HEK293 (cell line): Measurements from ENCODE around the gene CEPT1.

Experiments
- CTCF ChIA-PET: fragments of 350-600 bp; formaldehyde crosslinking; extraction: SDS; loops from one replicate; lab custom pipeline; 2021; ENCODE audit warnings: antibody characterized with exemption; lab: Yijun Ruan, JAX
- POLR2A ChIA-PET: fragments of 300-600 bp; formaldehyde crosslinking; extraction: SDS; loops from one replicate; lab custom pipeline; 2020; ENCODE audit warnings: antibody characterized with exemption, inconsistent platforms; lab: Yijun Ruan, JAX
- H3K27ac ChIP-seq: fragments of 200-500 bp; sonication (Bioruptor generic); 2 replicates; pipeline ENCODE4 v1.5.1; 2014; ENCODE audit warnings: low read depth, low read length, control low read depth, inconsistent platforms; ENCODE audit errors: extremely low read depth
- H3K36me3 ChIP-seq, 2 experiments: fragments of 200-500 bp in 1 of 2; sonication (Bioruptor generic) in 1 of 2; 1 replicate in 1 of 2; 2 replicates in 1 of 2; pipeline ENCODE4 v1.5.1; 2014 to 2017; ENCODE audit warnings: inconsistent platforms in 2 of 2, low read length in 2 of 2; ENCODE audit not compliant: control insufficient read depth in 2 of 2, insufficient read depth in 1 of 2
- H3K4me1 ChIP-seq: fragments of 200-500 bp; sonication (Bioruptor generic); 2 replicates; pipeline ENCODE4 v1.5.1; 2014; ENCODE audit warnings: mild to moderate bottlenecking, low read length, inconsistent platforms; ENCODE audit not compliant: control insufficient read depth, insufficient read depth
- H3K4me3 ChIP-seq: 2 replicates; pipeline ENCODE4 v1.5.1; 2011; ENCODE audit warnings: low read depth, mild to moderate bottlenecking, control low read depth, low read length, moderate library complexity
- H3K9me3 ChIP-seq: fragments of 200-500 bp; sonication (Bioruptor generic); 2 replicates; pipeline ENCODE4 v1.5.1; 2014; ENCODE audit warnings: low read depth, low read length, inconsistent platforms; ENCODE audit not compliant: control insufficient read depth, insufficient read depth
- SCRT2 ChIP-seq: fragments of 450-650 bp; formaldehyde crosslinking; IDR thresholded peaks from 2 replicates; pipeline ENCODE4 v1.5.1; 2016; ENCODE audit warnings: missing biosample characterization, missing genetic modification characterization
- YY1 ChIP-seq: fragments of 450-650 bp; formaldehyde crosslinking; IDR thresholded peaks from 2 replicates; pipeline ENCODE4 v1.5.1; 2018; ENCODE audit warnings: missing biosample characterization, missing genetic modification characterization
- ZBTB1 ChIP-seq: fragments of 450-650 bp; formaldehyde crosslinking; IDR thresholded peaks from 2 replicates; pipeline ENCODE4 v1.5.1; 2016; ENCODE audit warnings: missing biosample characterization, missing genetic modification characterization
- ZFP37 ChIP-seq: fragments of 450-650 bp; formaldehyde crosslinking; IDR thresholded peaks from 2 replicates; pipeline ENCODE4 v1.5.1; 2016; ENCODE audit warnings: missing biosample characterization, missing genetic modification characterization
- ZNF274 ChIP-seq, 2 experiments: fragments of 200-500 bp in 1 of 2; fragments of 450-650 bp in 1 of 2; sonication (Bioruptor generic) in 1 of 2; formaldehyde crosslinking in 1 of 2; IDR thresholded peaks; 2 replicates each; pipeline versions ENCODE4 v1.5.1 to v1.6.1; 2014 to 2016; ENCODE audit warnings: borderline replicate concordance in 1 of 2, inconsistent platforms in 1 of 2, low read length in 1 of 2, missing biosample characterization in 1 of 2, missing genetic modification characterization in 1 of 2
- ZNF433 ChIP-seq: fragments of 450-650 bp; formaldehyde crosslinking; IDR thresholded peaks from 2 replicates; pipeline ENCODE4 v1.5.1; 2016; ENCODE audit warnings: missing biosample characterization, missing genetic modification characterization, low read depth
- ZNF544 ChIP-seq: fragments of 450-650 bp; formaldehyde crosslinking; IDR thresholded peaks from 2 replicates; pipeline ENCODE4 v1.5.0; 2017; ENCODE audit warnings: missing biosample characterization, missing genetic modification characterization
- ZNF670 ChIP-seq: fragments of 450-650 bp; formaldehyde crosslinking; IDR thresholded peaks from 2 replicates; pipeline ENCODE4 v1.5.1; 2016; ENCODE audit warnings: missing biosample characterization, missing genetic modification characterization, low read depth
- ZNF747 ChIP-seq: fragments of 450-650 bp; formaldehyde crosslinking; IDR thresholded peaks from 2 replicates; pipeline ENCODE4 v1.5.1; 2016; ENCODE audit warnings: missing biosample characterization, missing genetic modification characterization
- ZNF792 ChIP-seq: fragments of 450-650 bp; formaldehyde crosslinking; IDR thresholded peaks from 2 replicates; pipeline ENCODE4 v1.5.1; 2016; ENCODE audit warnings: missing biosample characterization, missing genetic modification characterization
- TF ChIP-seq, protein P1 (sequence below): fragments of 450-650 bp; IDR thresholded peaks from 2 replicates; pipeline ENCODE4 v1.5.1; 2018; ENCODE audit warnings: missing biosample characterization, mild to moderate bottlenecking, missing genetic modification characterization
- TF ChIP-seq, protein P2 (sequence below): fragments of 450-650 bp; formaldehyde crosslinking; IDR thresholded peaks from 2 replicates; pipeline ENCODE4 v1.5.1; 2017; ENCODE audit warnings: missing biosample characterization, missing genetic modification characterization

The CEPT1 gene

DNA sequence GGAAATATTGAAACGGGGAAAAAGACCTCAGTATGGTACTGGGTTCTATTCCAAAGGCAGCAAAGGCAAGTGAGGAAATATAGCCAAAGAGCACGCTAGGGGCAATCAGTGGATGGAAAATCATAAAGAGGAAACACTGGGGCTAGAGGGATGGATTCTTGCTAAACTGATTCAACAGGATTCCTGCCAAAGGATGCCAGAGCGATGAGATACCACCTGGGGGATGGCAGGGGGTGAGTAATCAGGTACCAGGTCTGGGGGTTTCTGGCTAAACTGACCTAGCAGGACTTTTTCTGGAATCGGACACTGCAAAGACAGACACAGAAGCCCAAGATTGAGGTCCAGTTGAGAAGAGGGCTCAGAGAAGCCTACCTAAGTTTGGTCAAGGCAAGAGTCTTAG, 94.2 kb downstream of the CEPT1 start:
- TF ChIP-seq ZNF747 (tag by site-specific recombination) (no peak), ZFP37 (tag by site-specific recombination) (no peak), YY1 (tag by site-specific recombination) (no peak), ZNF792 (tag by site-specific recombination) (no peak), ZNF274 (IDR thresholded peaks at IDR 0.05; ENCODE audit: low read length) (no peak), ZNF274 (tag by site-specific recombination; IDR thresholded peaks at IDR 0.05; ENCODE audit: borderline replicate concordance) (no peak), SCRT2 (no peak), ZNF670 (tag by site-specific recombination) (no peak), ZNF433 (tag by site-specific recombination) (no peak), ZBTB1 (no peak), ZNF544 (tag by site-specific recombination) (no peak)
- TF ChIP-seq, protein P1, sequence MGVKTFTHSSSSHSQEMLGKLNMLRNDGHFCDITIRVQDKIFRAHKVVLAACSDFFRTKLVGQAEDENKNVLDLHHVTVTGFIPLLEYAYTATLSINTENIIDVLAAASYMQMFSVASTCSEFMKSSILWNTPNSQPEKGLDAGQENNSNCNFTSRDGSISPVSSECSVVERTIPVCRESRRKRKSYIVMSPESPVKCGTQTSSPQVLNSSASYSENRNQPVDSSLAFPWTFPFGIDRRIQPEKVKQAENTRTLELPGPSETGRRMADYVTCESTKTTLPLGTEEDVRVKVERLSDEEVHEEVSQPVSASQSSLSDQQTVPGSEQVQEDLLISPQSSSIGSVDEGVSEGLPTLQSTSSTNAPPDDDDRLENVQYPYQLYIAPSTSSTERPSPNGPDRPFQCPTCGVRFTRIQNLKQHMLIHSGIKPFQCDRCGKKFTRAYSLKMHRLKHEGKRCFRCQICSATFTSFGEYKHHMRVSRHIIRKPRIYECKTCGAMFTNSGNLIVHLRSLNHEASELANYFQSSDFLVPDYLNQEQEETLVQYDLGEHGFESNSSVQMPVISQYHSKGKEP (tag by site-specific recombination), result no peak
- TF ChIP-seq, protein P2, sequence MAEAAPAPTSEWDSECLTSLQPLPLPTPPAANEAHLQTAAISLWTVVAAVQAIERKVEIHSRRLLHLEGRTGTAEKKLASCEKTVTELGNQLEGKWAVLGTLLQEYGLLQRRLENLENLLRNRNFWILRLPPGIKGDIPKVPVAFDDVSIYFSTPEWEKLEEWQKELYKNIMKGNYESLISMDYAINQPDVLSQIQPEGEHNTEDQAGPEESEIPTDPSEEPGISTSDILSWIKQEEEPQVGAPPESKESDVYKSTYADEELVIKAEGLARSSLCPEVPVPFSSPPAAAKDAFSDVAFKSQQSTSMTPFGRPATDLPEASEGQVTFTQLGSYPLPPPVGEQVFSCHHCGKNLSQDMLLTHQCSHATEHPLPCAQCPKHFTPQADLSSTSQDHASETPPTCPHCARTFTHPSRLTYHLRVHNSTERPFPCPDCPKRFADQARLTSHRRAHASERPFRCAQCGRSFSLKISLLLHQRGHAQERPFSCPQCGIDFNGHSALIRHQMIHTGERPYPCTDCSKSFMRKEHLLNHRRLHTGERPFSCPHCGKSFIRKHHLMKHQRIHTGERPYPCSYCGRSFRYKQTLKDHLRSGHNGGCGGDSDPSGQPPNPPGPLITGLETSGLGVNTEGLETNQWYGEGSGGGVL (tag by site-specific recombination), result no peak
- TF ChIP-seq, all 188 proteins: peak for 0
- no peak overlapping the region for H3K27ac ChIP-seq
- ChIA-PET POLR2A (no interaction called here), CTCF (no interaction called here)
- no peaks in the 10 kb centered on the region for H3K36me3 ChIP-seq
- no peaks in the 10 kb centered on the region for H3K4me1 ChIP-seq
- H3K4me3 ChIP-seq, result no peak overlapping the region
- no peaks in the 10 kb centered on the region for H3K9me3 ChIP-seq
